Heart left ventricle (tissue), 13 donors: ENCODE data around the gene KTN1.

ENCODE experiments used
- CTCF ChIP-seq, 12 donors: fragments of 200-600 bp; sonication (generic) in 4 of 12; IDR thresholded peaks; one replicate each; pipeline versions ENCODE4 v1.5.0 to v1.8.0; 2018 to 2022; ENCODE audit warnings: antibody characterized with exemption in 12 of 12, mild to moderate bottlenecking in 5 of 12
- POLR2A ChIP-seq, 2 donors: fragments of 450-650 bp; IDR thresholded peaks; one replicate each; pipeline ENCODE4 v1.6.1; 2017; ENCODE audit warnings: antibody characterized with exemption in 2 of 2, mild to moderate bottlenecking in 2 of 2, moderate library complexity in 2 of 2
- donor health status: ischemic (EF 13 %, LVEDD 7.1; RV severe dilation, severe dysfunction).
- donor health status: DM: no; HTN: yes; CAD: no.
- donor health status: DM: no; HTN: no; CAD: no.
- donor health status: ischemic (EF 25% LVEDD 6.9; RV normal size, moderate dysfunction).
- donor health status: ischemic (EF 25% LVEDD 5.7; RV mildly dilated, moderate dysfunction).
- donor health status: ischemic (EF 35%, LVEDD 5.7; RV mildly dilated, moderate dysfunction).
- donor health status: nonischemic (EF 11% LVEDD 7.7; RV severe dilation, severe dysfunction).
- donor health status: DM: yes; HTN: yes; CAD: no.
- donor health status: PGD.
- donor health status: ischemic (EF 29% LVEDD 5.4; RV normal size, mild dysfunction).
- donor health status: nonischemic (EF 23%, LVEDD 6.1; RV moderate dilation, normal function).

- TF ChIP-seq POLR2A (IDR thresholded peaks at IDR 0.05), result no peak
- no peak for TF ChIP-seq CTCF (IDR thresholded peaks at IDR 0.05)
Measured at GRCh38 chr14:55731311-55731872, 151.4 kb downstream of the KTN1 start.
